ENCODE data around the gene TRIM41.

- TF ChIP-seq CTCF (IDR thresholded peaks at IDR 0.05; ENCODE audit: insufficient read depth, low read length): no peak
- TF ChIP-seq, protein P1, sequence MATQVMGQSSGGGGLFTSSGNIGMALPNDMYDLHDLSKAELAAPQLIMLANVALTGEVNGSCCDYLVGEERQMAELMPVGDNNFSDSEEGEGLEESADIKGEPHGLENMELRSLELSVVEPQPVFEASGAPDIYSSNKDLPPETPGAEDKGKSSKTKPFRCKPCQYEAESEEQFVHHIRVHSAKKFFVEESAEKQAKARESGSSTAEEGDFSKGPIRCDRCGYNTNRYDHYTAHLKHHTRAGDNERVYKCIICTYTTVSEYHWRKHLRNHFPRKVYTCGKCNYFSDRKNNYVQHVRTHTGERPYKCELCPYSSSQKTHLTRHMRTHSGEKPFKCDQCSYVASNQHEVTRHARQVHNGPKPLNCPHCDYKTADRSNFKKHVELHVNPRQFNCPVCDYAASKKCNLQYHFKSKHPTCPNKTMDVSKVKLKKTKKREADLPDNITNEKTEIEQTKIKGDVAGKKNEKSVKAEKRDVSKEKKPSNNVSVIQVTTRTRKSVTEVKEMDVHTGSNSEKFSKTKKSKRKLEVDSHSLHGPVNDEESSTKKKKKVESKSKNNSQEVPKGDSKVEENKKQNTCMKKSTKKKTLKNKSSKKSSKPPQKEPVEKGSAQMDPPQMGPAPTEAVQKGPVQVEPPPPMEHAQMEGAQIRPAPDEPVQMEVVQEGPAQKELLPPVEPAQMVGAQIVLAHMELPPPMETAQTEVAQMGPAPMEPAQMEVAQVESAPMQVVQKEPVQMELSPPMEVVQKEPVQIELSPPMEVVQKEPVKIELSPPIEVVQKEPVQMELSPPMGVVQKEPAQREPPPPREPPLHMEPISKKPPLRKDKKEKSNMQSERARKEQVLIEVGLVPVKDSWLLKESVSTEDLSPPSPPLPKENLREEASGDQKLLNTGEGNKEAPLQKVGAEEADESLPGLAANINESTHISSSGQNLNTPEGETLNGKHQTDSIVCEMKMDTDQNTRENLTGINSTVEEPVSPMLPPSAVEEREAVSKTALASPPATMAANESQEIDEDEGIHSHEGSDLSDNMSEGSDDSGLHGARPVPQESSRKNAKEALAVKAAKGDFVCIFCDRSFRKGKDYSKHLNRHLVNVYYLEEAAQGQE (IDR thresholded peaks at IDR 0.05; ENCODE audit: insufficient replicate concordance, low read depth): no peak
These were observed 1.1 kb upstream of the TRIM41 start for GRCh38 chr5:181221792-181222629.
